ENCODE results near the gene CARD16. TPM values are rescaled to one million over a fixed set of nuclear protein-coding genes. Genes with fewer than 3 reads are reported as not detected.

Gene CARD16
- total RNA-seq, 1 donor from 2014 or later: 15.5 TPM

- DNase-seq (ENCODE audit: low spot score in 2 of 2): no peak
- Histone ChIP-seq H3K4me1 (no peaks in the 10 kb centered on the region), H3K27ac (no peak overlapping the region), H3K36me3 (no peaks in the 10 kb centered on the region), H3K9me3 (no peaks in the 10 kb centered on the region), H3K4me3 (no peak overlapping the region), H3K27me3 (no peaks in the 10 kb centered on the region)
- intact Hi-C loops (cut with DNase I): no loop called here
- no peak for TF ChIP-seq CTCF (IDR thresholded peaks at IDR 0.05)
Observed at GRCh38 chr11:105022527-105022926, 22.6 kb downstream of the CARD16 start.

- H3K4me1 ChIP-seq: no peaks in the 10 kb centered on the region
- H3K27me3 ChIP-seq: no peaks in the 10 kb centered on the region
- no peak for DNase-seq (ENCODE audit: low spot score in 2 of 2)
- no peak overlapping the region for H3K4me3 ChIP-seq
- no peaks in the 10 kb centered on the region for H3K9me3 ChIP-seq
- H3K36me3 ChIP-seq: no peaks in the 10 kb centered on the region
- no peak for TF ChIP-seq CTCF (IDR thresholded peaks at IDR 0.05)
- H3K27ac ChIP-seq: no peak overlapping the region
- intact Hi-C loops (cut with DNase I): no loop called here
Observed at GRCh38 chr11:105007463-105007862, 37.7 kb downstream of the CARD16 start.

DNA sequence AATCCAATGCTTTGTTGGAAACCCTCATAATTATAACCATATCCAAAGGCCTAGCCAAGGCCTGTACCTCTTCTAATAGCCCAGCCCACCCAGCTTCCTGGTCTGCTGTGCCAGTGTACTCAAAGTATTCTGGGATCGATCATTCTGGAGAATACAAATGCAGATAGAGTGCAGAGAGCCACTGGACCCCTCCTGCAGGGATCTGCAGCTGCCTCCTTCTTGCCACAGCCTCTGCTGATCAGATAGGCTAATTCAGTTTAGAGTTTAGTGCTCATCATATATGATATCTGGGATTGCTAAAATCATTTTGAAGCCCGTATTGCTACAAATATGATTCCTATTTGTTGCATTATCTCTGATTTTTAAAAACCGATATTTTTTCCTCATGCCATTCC is 39.7 kb downstream of the CARD16 start:
- intact Hi-C loops (cut with DNase I): no loop called here
- Histone ChIP-seq H3K27me3 (no peaks in the 10 kb centered on the region), H3K4me3 (no peak overlapping the region), H3K27ac (no peak overlapping the region), H3K4me1 (no peaks in the 10 kb centered on the region), H3K9me3 (no peaks in the 10 kb centered on the region), H3K36me3 (no peaks in the 10 kb centered on the region)
- TF ChIP-seq CTCF (IDR thresholded peaks at IDR 0.05): no peak
- DNase-seq (ENCODE audit: low spot score in 2 of 2): no peak

DNA sequence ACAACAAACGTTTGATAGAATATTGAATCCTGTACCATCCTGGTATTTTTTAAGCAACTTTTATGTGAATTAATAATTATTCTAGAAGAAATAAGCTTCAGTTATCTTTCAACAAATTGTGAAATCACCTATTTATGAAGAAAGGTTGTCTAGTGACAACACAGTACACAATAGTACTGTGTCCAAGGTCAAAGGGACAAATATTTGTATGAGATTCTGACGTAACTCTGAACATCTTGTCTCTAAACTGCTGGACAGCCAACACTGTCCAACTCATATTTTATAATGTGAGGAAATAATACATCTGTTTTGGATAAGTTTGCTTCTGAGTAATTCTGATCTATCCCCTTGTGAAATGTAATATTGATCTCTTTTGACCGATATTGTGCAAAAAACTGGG is 41.1 kb downstream of the CARD16 start:
- DNase-seq (ENCODE audit: low spot score in 2 of 2): no peak
- H3K27ac ChIP-seq: no peak overlapping the region
- no peaks in the 10 kb centered on the region for H3K4me1 ChIP-seq
- intact Hi-C loops (cut with DNase I): no loop called here
- TF ChIP-seq CTCF (IDR thresholded peaks at IDR 0.05): no peak
- no peaks in the 10 kb centered on the region for H3K9me3 ChIP-seq
- H3K27me3 ChIP-seq: no peaks in the 10 kb centered on the region
- H3K4me3 ChIP-seq: no peak overlapping the region
- H3K36me3 ChIP-seq: no peaks in the 10 kb centered on the region

GRCh38 chr11:105003151-105003550 is 42.0 kb downstream of the CARD16 start:
- no peaks in the 10 kb centered on the region for H3K4me1 ChIP-seq
- H3K36me3 ChIP-seq: no peaks in the 10 kb centered on the region
- no peak overlapping the region for H3K4me3 ChIP-seq
- no peaks in the 10 kb centered on the region for H3K27me3 ChIP-seq
- TF ChIP-seq CTCF (IDR thresholded peaks at IDR 0.05): no peak
- intact Hi-C loops (cut with DNase I): no loop called here
- no peak for DNase-seq (ENCODE audit: low spot score in 2 of 2)
- H3K27ac ChIP-seq: no peak overlapping the region
- no peaks in the 10 kb centered on the region for H3K9me3 ChIP-seq

DNA sequence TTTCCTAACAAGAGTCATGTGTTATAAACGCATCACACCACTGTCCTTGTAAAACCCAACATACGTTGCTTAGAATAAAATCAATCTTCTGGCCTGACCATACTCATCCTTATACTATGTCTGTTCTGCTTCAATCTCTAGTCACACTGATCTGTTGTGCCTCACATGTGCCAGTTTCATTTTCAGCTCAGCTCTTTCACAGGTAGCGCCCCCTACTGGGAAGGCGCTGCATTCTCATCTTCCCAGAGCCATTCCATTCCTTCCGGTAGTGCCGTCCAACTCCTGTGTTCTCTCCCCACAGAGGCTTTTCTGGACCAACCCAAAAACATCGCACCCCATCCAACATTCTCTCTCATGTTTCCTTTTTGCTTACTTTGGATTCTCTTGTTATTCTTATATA is 44.3 kb downstream of the CARD16 start:
- H3K4me3 ChIP-seq: no peak overlapping the region
- intact Hi-C loops (cut with DNase I): no loop called here
- H3K4me1 ChIP-seq: no peaks in the 10 kb centered on the region
- no peaks in the 10 kb centered on the region for H3K36me3 ChIP-seq
- no peak for DNase-seq (ENCODE audit: low spot score in 2 of 2)
- no peak overlapping the region for H3K27ac ChIP-seq
- no peaks in the 10 kb centered on the region for H3K27me3 ChIP-seq
- TF ChIP-seq CTCF (IDR thresholded peaks at IDR 0.05): peak in 2 of 3 experiments; percentile 18 to 40
- H3K9me3 ChIP-seq: no peaks in the 10 kb centered on the region

Data from ascending aorta (tissue), 2 donors.